ENCODE data around the gene MAP3K20.
"Not testable (repeated sequence)": the region's sequence is repeated elsewhere in the genome, so short reads cannot be mapped to it uniquely, and the experiment has no call there.

The MAP3K20 gene

GRCh38 chr2:173087793-173088496 lies 12.3 kb downstream of the MAP3K20 start:
- DNase-seq, result no peak

DNA sequence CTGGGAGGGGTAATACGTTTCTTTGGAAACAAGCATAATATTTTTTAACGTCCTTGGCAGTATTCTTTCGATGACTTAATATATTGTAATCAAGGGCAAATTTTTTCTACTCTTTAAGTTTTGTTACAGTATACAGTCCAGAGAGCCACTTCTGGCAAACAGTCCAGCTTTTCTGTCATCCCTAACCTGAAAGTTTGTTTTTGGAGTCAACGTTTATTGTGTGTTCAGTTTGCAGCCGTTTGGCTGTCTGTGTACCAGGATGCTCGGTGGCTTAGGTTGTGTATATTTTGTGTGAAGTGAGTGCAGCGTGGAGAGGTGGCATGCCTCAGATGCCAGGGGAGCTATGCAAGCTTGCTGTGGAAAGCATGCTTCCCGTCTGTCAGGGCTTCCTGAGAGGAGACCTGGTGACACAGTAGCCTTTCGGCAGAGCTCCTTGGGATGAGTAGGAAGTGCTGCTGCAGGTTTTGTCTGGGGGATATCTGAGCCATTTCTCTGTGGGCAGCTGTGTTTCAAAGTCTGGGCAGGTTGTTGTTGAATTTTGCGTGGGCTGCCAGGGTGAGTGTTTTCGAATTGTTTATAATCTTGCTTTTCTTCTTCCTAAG lies 14.7 kb downstream of the MAP3K20 start:
- DNase-seq, result no peak

GRCh38 chr2:173090973-173091660 lies 15.5 kb downstream of the MAP3K20 start:
- no peak for DNase-seq

GRCh38 chr2:173091910-173092309 lies 16.3 kb downstream of the MAP3K20 start:
- DNase-seq, result no peak

GRCh38 chr2:173092844-173093402 lies 17.3 kb downstream of the MAP3K20 start:
- no peak for DNase-seq

GRCh38 chr2:173093617-173094016 lies 18.0 kb downstream of the MAP3K20 start:
- not testable (repeated sequence) for DNase-seq

DNA sequence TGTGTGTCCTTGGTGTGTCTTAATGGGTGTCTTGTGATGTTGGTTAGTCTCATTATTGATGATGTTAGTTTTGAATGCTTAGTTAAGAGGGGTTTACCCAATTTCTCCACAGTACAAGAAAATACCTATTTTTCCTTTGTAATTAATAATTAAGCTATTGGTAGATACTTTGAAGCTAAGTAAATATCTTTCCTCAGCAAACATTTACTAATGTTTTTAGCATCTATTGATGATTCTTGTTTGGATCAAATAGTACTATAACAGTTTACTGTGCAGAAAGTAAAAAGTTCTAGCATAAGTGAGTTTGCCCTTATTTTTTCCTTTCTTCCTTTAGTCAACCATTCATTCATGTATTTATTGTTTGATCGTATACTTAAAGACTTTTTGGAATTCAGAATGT lies 19.1 kb downstream of the MAP3K20 start:
- DNase-seq, result no peak

DNA sequence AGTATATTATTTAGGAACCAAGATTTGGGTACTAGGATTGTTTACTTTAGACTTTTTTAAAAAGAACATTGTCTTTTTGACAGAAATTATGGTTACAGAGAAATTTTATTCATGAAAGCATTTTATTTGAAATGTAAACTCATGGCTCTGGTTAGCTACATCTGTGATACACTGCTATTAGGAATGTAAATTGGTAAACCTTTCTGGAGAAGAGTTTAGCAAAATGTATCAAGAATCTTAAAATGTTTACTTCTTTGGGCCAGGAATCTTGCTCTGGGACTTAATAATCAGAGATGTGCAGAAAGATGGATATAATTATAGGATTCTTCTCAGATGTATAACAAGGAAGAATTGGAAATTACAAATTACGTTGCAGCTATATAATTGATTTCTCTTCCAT lies 19.7 kb downstream of the MAP3K20 start:
- DNase-seq, result no peak

DNA sequence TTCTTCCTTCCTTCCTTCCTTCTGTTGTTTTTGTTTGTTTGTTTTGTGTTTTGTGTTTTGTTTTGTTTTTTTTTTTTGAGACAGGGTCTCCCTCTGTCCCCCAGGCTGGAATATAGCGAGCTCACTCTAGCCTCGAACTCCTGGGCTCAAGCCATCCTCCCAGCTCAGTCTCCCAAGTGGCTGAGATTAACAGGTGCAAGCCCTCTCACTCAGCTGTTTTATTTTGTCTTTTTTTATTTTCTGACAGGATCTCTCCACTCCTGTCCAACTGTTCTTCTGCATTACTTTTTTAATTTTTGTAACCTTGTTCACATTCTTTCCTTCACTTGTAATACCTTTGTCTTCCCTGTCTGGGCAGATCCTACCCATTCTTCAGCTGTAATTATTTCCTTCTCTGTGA lies 23.6 kb downstream of the MAP3K20 start:
- no peak for DNase-seq

DNA sequence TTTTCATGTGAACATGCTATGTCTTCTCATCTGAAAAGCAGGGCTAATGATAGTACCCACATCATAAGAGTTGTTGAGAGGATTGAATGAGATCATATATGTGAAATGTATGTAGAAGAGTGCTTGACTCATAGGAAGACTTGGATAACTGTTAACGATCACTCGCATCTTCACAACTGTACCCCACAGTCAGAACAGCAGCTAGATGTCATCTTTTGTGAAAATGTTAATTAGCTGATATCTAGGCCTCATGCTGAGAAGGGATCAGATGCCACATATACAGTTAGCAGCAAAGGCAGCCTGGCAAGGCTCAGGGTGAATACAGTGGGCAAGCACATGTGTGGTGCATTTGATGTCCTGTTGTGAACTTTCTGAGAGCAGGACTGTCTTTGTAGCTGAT lies 24.2 kb downstream of the MAP3K20 start:
- no peak for DNase-seq

DNA sequence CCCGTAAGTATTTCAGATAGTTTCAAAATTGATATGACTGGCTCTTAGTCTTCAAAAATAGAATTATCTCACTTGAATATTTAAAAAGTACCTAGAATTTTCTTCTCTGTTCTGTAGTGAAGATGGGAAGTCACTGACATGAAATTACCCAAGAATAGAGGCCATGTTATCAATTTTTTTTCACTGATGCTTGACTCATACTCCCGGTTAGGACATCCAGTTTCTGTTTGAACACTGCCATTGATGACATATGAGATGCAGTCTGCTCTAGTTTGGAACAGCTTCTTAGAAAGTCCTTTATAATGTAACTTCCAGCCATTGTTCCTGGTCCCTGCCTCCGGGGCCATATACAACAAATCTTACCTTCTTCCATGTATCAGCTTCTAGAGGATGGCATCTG lies 26.0 kb downstream of the MAP3K20 start:
- no peak for DNase-seq

GRCh38 chr2:173104156-173104555 lies 28.5 kb downstream of the MAP3K20 start:
- no peak for DNase-seq

GRCh38 chr2:173106959-173107628 lies 31.4 kb downstream of the MAP3K20 start:
- DNase-seq, result no peak

DNA sequence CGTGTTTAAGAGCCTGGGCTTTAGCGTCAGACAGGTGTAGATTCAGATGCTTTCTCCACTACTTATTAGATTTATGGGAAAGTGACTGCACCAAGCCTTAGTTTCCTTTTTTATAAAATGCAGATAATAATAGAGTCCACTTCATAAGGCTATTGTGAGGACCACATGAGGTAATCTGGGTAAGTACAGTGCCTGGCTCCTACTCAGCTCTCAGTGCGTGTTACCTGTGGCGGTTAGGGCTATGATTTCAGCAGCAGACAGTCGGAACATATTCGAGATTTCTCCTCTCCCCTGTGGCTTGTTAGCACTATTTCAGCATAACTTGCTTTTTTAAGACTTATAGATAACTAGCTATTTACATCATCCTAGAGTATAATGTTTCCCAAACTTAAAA lies 32.0 kb downstream of the MAP3K20 start:
- DNase-seq, result no peak

DNA sequence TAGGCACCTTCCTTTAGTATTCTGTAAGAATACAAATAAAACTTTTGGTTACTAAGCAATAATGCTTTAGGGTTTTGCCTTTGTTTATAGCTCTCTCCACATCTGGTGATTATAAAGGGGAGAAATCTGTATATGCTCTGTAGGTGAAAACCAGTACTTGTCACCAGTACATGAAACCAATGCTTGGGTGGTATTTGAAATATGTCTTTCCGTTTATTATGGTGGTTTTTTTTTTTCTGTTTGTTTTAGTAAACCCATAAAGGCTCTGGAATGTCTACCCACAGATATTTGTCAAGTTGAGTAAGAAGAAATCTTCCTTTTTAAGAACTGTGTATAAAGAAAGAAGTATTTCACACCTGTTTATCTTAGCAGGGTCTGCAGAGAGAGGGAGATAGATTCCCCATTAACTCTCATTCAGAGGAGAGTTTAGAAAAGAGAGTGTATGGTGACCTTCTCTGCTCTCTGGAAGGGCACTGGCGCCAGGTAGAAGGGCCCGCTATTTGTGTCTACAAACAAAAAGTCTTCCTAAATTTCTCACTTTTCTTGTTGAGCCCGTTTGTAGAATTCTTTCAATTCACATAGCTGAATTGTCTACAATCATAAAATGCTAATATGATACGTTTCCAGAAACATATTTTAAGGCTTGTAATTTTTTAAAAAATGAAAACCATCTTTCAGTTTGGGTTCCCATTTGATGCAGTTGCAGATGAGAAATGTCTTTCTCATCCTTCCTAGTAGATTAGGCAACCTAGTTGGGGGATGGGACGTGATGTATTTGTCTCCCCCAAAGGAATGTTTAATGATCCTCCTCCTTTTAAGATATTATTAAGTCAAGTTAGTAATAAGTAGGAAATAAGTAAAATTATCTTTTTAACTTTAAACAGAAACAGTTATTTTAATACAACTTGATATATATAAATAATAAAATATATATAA lies 33.9 kb downstream of the MAP3K20 start:
- DNase-seq, result no peak

GRCh38 chr2:173117678-173118077 lies 42.0 kb downstream of the MAP3K20 start:
- DNase-seq, result no peak

DNA sequence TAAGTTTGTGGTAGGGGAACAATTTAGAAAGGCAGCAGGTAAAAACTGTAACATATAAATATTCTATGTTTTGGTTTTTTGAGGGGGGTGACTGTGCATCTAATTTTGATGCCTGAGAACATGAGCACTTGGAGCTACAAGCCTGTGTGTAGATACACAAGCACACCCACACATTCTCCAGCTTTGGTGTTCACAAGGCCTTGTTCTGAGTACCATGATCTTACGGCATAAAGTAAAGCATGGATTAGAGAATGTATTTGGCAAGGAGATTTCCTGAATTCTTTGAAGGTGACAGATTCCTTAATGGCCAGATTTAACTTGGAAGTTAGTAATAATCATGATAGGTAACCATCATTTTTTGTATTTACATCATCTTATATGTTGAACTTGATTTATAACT lies 42.7 kb downstream of the MAP3K20 start:
- DNase-seq, result no peak

GRCh38 chr2:173119069-173119807 lies 43.6 kb downstream of the MAP3K20 start:
- DNase-seq, result peak; percentile 34

DNA sequence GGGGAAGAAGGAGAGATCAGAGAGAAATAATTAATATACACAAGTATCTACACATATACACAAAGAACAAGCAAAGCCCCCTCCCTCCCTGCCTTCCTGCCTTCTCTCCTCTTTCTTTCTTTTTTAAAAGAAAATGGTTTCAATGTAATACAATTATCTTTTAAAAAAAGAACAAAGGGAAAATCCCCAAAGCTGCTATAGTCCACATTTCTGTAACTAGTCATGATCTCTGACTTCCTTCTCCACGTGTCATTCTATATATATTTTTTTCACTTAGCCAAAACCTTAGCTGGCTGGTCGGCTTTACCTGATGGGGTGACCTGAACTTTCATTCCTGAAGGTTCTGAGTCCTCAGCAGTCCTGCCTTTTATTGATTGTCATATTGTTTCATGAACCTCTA lies 44.3 kb downstream of the MAP3K20 start:
- no peak for DNase-seq

DNA sequence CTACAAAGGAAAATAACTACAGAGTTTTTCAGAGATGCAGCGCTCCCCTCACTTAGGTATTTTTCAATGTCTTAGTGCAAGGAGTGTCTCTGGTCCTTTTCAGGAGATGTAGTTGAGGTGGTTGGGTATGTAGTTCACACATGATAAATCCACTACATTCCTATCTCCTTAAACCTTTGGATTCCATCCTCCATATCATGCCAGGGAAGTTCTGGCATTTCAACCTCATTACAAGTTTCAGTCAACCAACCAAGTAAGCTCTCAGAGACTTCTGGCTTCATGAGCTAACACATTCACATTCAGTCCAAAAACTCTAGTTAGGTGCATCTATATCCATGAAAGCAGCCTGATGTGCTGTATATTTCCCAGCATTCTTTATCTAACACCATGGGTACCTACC lies 47.3 kb downstream of the MAP3K20 start:
- DNase-seq, result no peak

- DNase-seq, result no peak
Observed at GRCh38 chr2:173124441-173124840, 48.8 kb downstream of the MAP3K20 start.

DNA sequence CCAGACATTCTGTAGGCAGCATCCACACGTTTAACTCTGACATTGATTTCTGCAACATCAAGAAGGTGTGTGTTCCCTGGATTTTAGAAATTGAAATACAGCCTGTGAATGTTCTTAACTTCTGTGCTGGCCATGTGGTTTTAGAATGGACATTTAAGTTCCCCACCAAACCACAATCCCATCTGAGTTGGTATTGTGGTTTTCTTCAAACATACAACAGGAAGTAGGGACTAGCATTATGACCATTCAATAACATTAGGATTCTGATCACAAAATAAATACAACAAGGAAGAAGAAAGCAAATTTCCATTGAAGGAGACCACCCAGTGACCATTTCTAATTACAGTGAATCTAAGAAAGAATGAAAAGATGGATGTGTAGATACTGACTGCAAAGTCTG lies 51.2 kb downstream of the MAP3K20 start:
- no peak for DNase-seq

Data from NCI-H82 (cell line).